Subcutaneous abdominal adipose tissue (tissue), 5 donors: Measurements from ENCODE around the gene OR2F1.

ENCODE experiments used
- H3K27ac ChIP-seq: one replicate; pipeline ENCODE4 v1.7.0; 2013; ENCODE audit warnings: low read depth, mild to moderate bottlenecking, inconsistent platforms, low read length, moderate library complexity
- H3K27me3 ChIP-seq, 5 donors: one replicate each; pipeline ENCODE4 v1.7.0; 2013; ENCODE audit warnings: low read length in 5 of 5, inconsistent platforms in 1 of 5; ENCODE audit not compliant: control insufficient read depth in 5 of 5, insufficient read depth in 4 of 5
- H3K36me3 ChIP-seq, 5 donors: one replicate each; pipeline ENCODE4 v1.7.0; 2013; ENCODE audit warnings: low read length in 5 of 5; ENCODE audit not compliant: control insufficient read depth in 5 of 5, insufficient read depth in 5 of 5
- H3K4me1 ChIP-seq, 5 donors: one replicate each; pipeline ENCODE4 v1.7.0; 2013; ENCODE audit warnings: low read length in 5 of 5, mild to moderate bottlenecking in 3 of 5, moderate library complexity in 1 of 5; ENCODE audit not compliant: control insufficient read depth in 5 of 5, insufficient read depth in 5 of 5
- H3K4me3 ChIP-seq, 5 donors: one replicate each; pipeline ENCODE4 v1.7.0; 2013; ENCODE audit warnings: low read length in 5 of 5, low read depth in 1 of 5
- H3K9ac ChIP-seq, 5 donors: one replicate each; pipeline ENCODE4 v1.7.0; 2013; ENCODE audit warnings: low read length in 5 of 5, mild to moderate bottlenecking in 4 of 5, moderate library complexity in 3 of 5
- H3K9me3 ChIP-seq, 5 donors: one replicate each; pipeline ENCODE4 v1.7.0; 2013; ENCODE audit warnings: low read length in 5 of 5; ENCODE audit not compliant: control insufficient read depth in 5 of 5
- donor health status: healthy.
- donor health status: healthy.
- donor health status: healthy.
- donor health status: healthy.
- donor health status: healthy.

OR2F1 gene

DNA sequence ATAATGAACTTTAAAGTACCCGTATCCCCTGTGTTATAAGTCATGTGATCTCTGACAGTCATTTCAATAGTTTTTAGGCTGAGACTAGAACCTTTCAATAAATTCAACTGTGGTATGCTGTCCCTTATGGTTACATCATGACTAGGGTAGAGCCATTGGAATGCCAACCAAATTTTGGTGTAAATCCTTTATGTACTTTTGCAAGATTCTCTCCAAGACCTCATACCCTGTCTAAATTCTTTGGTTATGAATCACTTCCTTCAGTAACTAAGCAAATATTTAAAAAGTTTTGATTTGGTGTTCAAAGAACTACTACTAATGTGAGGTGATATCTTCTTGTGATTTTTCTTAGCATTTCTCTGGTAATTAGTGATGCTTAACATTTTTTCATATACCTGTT, 24.7 kb downstream of the OR2F1 start:
- Histone ChIP-seq H3K27ac (no peak overlapping the region), H3K36me3 (no peaks in the 10 kb centered on the region), H3K9me3 (no peaks in the 10 kb centered on the region), H3K4me1 (no peaks in the 10 kb centered on the region), H3K4me3 (no peak overlapping the region), H3K9ac (no peak overlapping the region), H3K27me3 (no peaks in the 10 kb centered on the region)

DNA sequence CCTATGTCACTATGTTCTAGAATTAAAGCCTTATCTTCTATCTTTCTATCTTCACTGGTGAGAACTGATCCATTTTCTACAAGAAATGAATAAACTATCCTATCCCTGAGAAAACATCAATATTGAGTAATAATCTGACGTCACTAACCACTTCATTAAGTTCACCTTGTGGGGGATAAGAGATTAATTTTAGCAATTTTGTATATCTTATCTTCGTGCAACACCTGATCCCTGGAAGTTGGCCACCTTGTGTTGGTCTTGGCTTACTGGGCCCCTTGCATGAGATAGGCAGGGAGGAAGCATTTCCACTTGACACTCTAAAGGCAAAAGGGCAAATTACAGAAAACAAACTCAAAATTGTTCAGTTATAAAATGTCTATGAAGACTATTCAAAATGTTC, 25.4 kb downstream of the OR2F1 start:
- Histone ChIP-seq H3K9ac (no peak overlapping the region), H3K9me3 (no peaks in the 10 kb centered on the region), H3K27me3 (no peaks in the 10 kb centered on the region), H3K27ac (no peak overlapping the region), H3K4me1 (no peaks in the 10 kb centered on the region), H3K36me3 (no peaks in the 10 kb centered on the region), H3K4me3 (no peak overlapping the region)

- H3K4me1 ChIP-seq, result no peaks in the 10 kb centered on the region
- no peaks in the 10 kb centered on the region for H3K27me3 ChIP-seq
- H3K4me3 ChIP-seq, result no peak overlapping the region
- H3K9ac ChIP-seq, result no peak overlapping the region
- no peaks in the 10 kb centered on the region for H3K36me3 ChIP-seq
- H3K27ac ChIP-seq, result no peak overlapping the region
- H3K9me3 ChIP-seq, result peaks cover 0 to 2% (median 0%) of the 10 kb centered on the region in 5 donors
These were observed 26.3 kb downstream of the OR2F1 start for GRCh38 chr7:143980746-143981510.

GRCh38 chr7:143983960-143984359, 29.3 kb downstream of the OR2F1 start:
- Histone ChIP-seq H3K9ac (no peak overlapping the region), H3K27ac (no peak overlapping the region), H3K4me1 (no peaks in the 10 kb centered on the region), H3K9me3 (peaks cover 0 to 4% (median 0%) of the 10 kb centered on the region in 5 donors), H3K27me3 (no peaks in the 10 kb centered on the region), H3K36me3 (no peaks in the 10 kb centered on the region), H3K4me3 (no peak overlapping the region)

GRCh38 chr7:143987513-143987912, 32.9 kb downstream of the OR2F1 start:
- H3K4me3 ChIP-seq, result no peak overlapping the region
- no peak overlapping the region for H3K9ac ChIP-seq
- H3K27ac ChIP-seq, result no peak overlapping the region
- no peaks in the 10 kb centered on the region for H3K27me3 ChIP-seq
- no peaks in the 10 kb centered on the region for H3K4me1 ChIP-seq
- no peaks in the 10 kb centered on the region for H3K36me3 ChIP-seq
- H3K9me3 ChIP-seq, result peaks cover 0 to 8% (median 4%) of the 10 kb centered on the region in 5 donors

- H3K36me3 ChIP-seq, result no peaks in the 10 kb centered on the region
- H3K9me3 ChIP-seq, result peaks cover 0 to 8% (median 4%) of the 10 kb centered on the region in 5 donors
- H3K27me3 ChIP-seq, result no peaks in the 10 kb centered on the region
- H3K4me3 ChIP-seq, result no peak overlapping the region
- no peak overlapping the region for H3K9ac ChIP-seq
- H3K27ac ChIP-seq, result no peak overlapping the region
- no peaks in the 10 kb centered on the region for H3K4me1 ChIP-seq
These were observed 34.5 kb downstream of the OR2F1 start for GRCh38 chr7:143988976-143989745.

DNA sequence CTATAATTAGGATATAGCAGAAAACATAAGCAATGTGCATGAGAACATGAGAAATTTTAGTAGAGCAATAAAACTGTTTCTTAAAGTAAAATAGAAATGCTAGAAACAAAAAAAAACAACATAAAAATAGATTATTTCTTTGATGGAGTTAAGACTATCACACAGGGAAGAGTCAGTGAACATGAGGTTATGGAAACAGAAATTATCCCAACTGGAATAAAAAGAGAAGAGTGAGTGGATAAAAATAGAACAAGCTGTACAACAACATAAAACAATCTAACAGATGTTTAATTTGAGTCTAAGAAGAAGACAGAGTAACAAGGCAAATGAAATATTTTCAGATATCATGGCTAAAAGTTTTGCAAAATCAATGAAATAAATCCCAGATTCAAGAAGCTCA, 38.0 kb downstream of the OR2F1 start:
- no peaks in the 10 kb centered on the region for H3K27me3 ChIP-seq
- H3K4me1 ChIP-seq, result no peaks in the 10 kb centered on the region
- no peak overlapping the region for H3K9ac ChIP-seq
- H3K36me3 ChIP-seq, result no peaks in the 10 kb centered on the region
- no peak overlapping the region for H3K4me3 ChIP-seq
- peaks cover 0 to 7% (median 4%) of the 10 kb centered on the region in 5 donors for H3K9me3 ChIP-seq
- H3K27ac ChIP-seq, result no peak overlapping the region

DNA sequence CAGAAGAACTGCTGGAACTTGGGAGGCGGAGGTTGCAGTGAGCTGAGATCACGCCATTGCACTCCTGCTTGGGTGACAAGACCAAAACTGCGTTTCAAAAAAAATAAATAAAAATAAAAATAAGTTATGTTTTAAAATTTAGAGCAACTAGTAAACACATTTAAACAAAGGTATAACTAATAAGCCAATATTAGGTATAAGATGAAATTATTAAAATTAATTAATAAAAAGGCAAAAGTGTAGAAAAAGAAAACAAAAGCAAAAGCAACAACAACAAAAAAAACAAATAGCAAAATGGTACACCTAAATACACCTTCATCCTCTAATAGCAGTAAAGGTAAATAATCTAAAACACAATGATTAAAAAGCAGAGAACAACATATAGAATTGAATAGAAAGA, 39.3 kb downstream of the OR2F1 start:
- Histone ChIP-seq H3K36me3 (no peaks in the 10 kb centered on the region), H3K27me3 (no peaks in the 10 kb centered on the region), H3K9ac (no peak overlapping the region), H3K27ac (no peak overlapping the region), H3K9me3 (peaks cover 0 to 7% (median 4%) of the 10 kb centered on the region in 5 donors), H3K4me1 (no peaks in the 10 kb centered on the region), H3K4me3 (no peak overlapping the region)

DNA sequence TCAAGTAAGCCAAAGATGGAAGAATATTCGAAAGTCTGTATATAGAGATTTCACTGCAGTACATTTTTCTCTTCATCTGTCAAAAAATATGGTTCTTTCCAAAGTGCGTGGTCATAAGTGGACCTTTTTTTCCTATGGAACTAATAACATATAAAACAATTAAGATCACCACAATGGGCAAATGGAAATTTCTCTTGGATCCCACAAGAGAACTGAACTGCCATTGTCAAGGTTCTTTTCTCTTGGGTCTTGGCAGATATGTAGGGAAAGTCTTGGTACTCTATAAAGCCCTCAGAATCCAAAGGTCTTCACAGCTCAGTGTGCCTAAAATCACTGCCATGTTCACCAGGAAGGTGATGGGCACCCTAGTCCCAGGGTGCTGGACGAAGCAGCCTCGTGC, 45.4 kb downstream of the OR2F1 start, which contains the start of gene OR6B1:
Gene OR6B1, plus strand, starts transcription at position 301 of the 400 bp plus-strand sequence. CDS start 3,677 bp downstream, outside the sequence.
- H3K36me3 ChIP-seq, result no peaks in the 10 kb centered on the region
- H3K9me3 ChIP-seq, result no peaks in the 10 kb centered on the region
- H3K4me1 ChIP-seq, result no peaks in the 10 kb centered on the region
- no peak within 1 kb of the TSS for H3K4me3 ChIP-seq
- H3K27ac ChIP-seq, result no peak within 1 kb of the TSS
- H3K9ac ChIP-seq, result no peak within 1 kb of the TSS
- H3K27me3 ChIP-seq, result no peaks in the 10 kb centered on the region

- Histone ChIP-seq H3K27ac (no peak overlapping the region), H3K27me3 (no peaks in the 10 kb centered on the region), H3K9me3 (no peaks in the 10 kb centered on the region), H3K36me3 (no peaks in the 10 kb centered on the region), H3K4me3 (no peak overlapping the region), H3K9ac (no peak overlapping the region), H3K4me1 (no peaks in the 10 kb centered on the region)
These were observed 46.9 kb downstream of the OR2F1 start for GRCh38 chr7:144001543-144001942.
